DND-41 (cell line): ENCODE results near the gene NACC2.

Source experiments
- ATAC-seq: fragments of 200-7000 bp; cut with Tn5 transposase; 3 replicates; pipeline ENCODE4 v1.9.1; 2021; ENCODE audit warnings: low read depth; ENCODE audit not compliant: insufficient read depth
- DNase-seq: peaks from one replicate; pipeline ENCODE4 v3.0.0-alpha.2; 2020
- H2AFZ ChIP-seq: 2 replicates; pipeline ENCODE4 v1.6.0; 2012; ENCODE audit warnings: low read depth, low read length
- H3K27ac ChIP-seq: 2 replicates; pipeline ENCODE4 v1.5.1; 2012; ENCODE audit warnings: low read length, inconsistent platforms
- H3K27me3 ChIP-seq: fragments of 200-600 bp; sonication (generic); 2 replicates; pipeline ENCODE4 v1.6.0; 2012; ENCODE audit warnings: low read length, mild to moderate bottlenecking, inconsistent platforms; ENCODE audit not compliant: insufficient read depth, poor library complexity
- H3K36me3 ChIP-seq: 2 replicates; pipeline ENCODE4 v1.5.1; 2012; ENCODE audit warnings: low read length, inconsistent platforms; ENCODE audit not compliant: insufficient read depth
- H3K4me1 ChIP-seq: 2 replicates; pipeline ENCODE4 v1.5.1; 2012; ENCODE audit warnings: mild to moderate bottlenecking, low read length; ENCODE audit not compliant: insufficient read depth
- H3K4me2 ChIP-seq: 2 replicates; pipeline ENCODE4 v1.6.0; 2012; ENCODE audit warnings: mild to moderate bottlenecking, moderate library complexity, low read length, inconsistent platforms; ENCODE audit not compliant: insufficient read depth
- H3K4me3 ChIP-seq, 2 experiments: fragments of 200-600 bp in 1 of 2; shearing (Covaris generic) in 1 of 2; 2 replicates each; pipeline ENCODE4 v1.5.1; 2012 to 2016; ENCODE audit warnings: inconsistent platforms in 2 of 2, low read length in 2 of 2, mild to moderate bottlenecking in 2 of 2, low read depth in 1 of 2, moderate library complexity in 1 of 2
- H3K79me2 ChIP-seq: 2 replicates; pipeline ENCODE4 v1.6.0; 2012; ENCODE audit warnings: low read length, inconsistent platforms; ENCODE audit not compliant: insufficient read depth
- H3K9ac ChIP-seq: 2 replicates; pipeline ENCODE4 v1.6.0; 2012; ENCODE audit warnings: low read depth, mild to moderate bottlenecking, inconsistent platforms, low read length, moderate library complexity
- H3K9me3 ChIP-seq: 2 replicates; pipeline ENCODE4 v1.5.1; 2012; ENCODE audit warnings: low read length, moderate library complexity, mild to moderate bottlenecking, inconsistent platforms; ENCODE audit not compliant: insufficient read depth, severe bottlenecking
- H4K20me1 ChIP-seq: 2 replicates; pipeline ENCODE4 v1.6.0; 2012; ENCODE audit warnings: low read length; ENCODE audit not compliant: insufficient read depth
- CTCF ChIP-seq: IDR thresholded peaks from 2 replicates; pipeline ENCODE4 v1.5.1; 2012; ENCODE audit warnings: borderline replicate concordance, low read length, moderate library complexity, mild to moderate bottlenecking; ENCODE audit not compliant: poor library complexity, severe bottlenecking; ENCODE audit errors: extremely low read depth
- EZH2 ChIP-seq: IDR thresholded peaks from 3 replicates; pipeline ENCODE4 v1.6.1; 2012; ENCODE audit warnings: borderline replicate concordance, low read depth, mild to moderate bottlenecking, moderate library complexity, low read length, inconsistent platforms; ENCODE audit not compliant: severe bottlenecking

Gene NACC2

GRCh38 chr9:136054146-136054545, 40.9 kb downstream of the NACC2 start:
- H3K27ac ChIP-seq = no peak overlapping the region
- no peaks in the 10 kb centered on the region for H3K4me1 ChIP-seq
- no peak overlapping the region for H3K4me3 ChIP-seq
- no peak for DNase-seq
- no peaks in the 10 kb centered on the region for H4K20me1 ChIP-seq
- H3K9me3 ChIP-seq = no peaks in the 10 kb centered on the region
- H2AFZ ChIP-seq = no peak overlapping the region
- no peaks in the 10 kb centered on the region for H3K79me2 ChIP-seq
- no peaks in the 10 kb centered on the region for H3K36me3 ChIP-seq
- no peak for TF ChIP-seq EZH2
- H3K4me2 ChIP-seq = no peak overlapping the region
- H3K9ac ChIP-seq = no peak overlapping the region
- H3K27me3 ChIP-seq = no peaks in the 10 kb centered on the region
- ATAC-seq = no peak

- no peak for ATAC-seq
- Histone ChIP-seq H3K9me3 (no peaks in the 10 kb centered on the region), H3K4me1 (no peaks in the 10 kb centered on the region), H3K79me2 (no peaks in the 10 kb centered on the region), H2AFZ (no peak overlapping the region), H3K36me3 (no peaks in the 10 kb centered on the region), H3K4me2 (no peak overlapping the region), H4K20me1 (no peaks in the 10 kb centered on the region), H3K27ac (no peak overlapping the region), H3K4me3 (no peak overlapping the region), H3K9ac (no peak overlapping the region), H3K27me3 (no peaks in the 10 kb centered on the region)
- DNase-seq = no peak
- TF ChIP-seq CTCF (no peak), EZH2 (no peak)
Observed at GRCh38 chr9:136053757-136054142, 41.3 kb downstream of the NACC2 start.

- Histone ChIP-seq H3K79me2 (no peaks in the 10 kb centered on the region), H4K20me1 (no peaks in the 10 kb centered on the region), H3K36me3 (no peaks in the 10 kb centered on the region), H2AFZ (no peak overlapping the region), H3K4me3 (no peak overlapping the region), H3K27me3 (no peaks in the 10 kb centered on the region), H3K27ac (no peak overlapping the region), H3K4me1 (no peaks in the 10 kb centered on the region), H3K4me2 (no peak overlapping the region), H3K9ac (no peak overlapping the region), H3K9me3 (no peaks in the 10 kb centered on the region)
- ATAC-seq (no peak), DNase-seq (no peak)
- no peak for TF ChIP-seq EZH2
Observed at GRCh38 chr9:136052991-136053756, 41.9 kb downstream of the NACC2 start.

- DNase-seq = no peak
- Histone ChIP-seq H3K27me3 (no peaks in the 10 kb centered on the region), H3K4me3 (no peak overlapping the region), H3K4me2 (no peak overlapping the region), H3K9ac (no peak overlapping the region), H3K4me1 (no peaks in the 10 kb centered on the region), H3K79me2 (no peaks in the 10 kb centered on the region), H3K36me3 (no peaks in the 10 kb centered on the region), H3K9me3 (no peaks in the 10 kb centered on the region), H3K27ac (no peak overlapping the region), H2AFZ (no peak overlapping the region), H4K20me1 (no peaks in the 10 kb centered on the region)
- no peak for ATAC-seq
- TF ChIP-seq CTCF (no peak), EZH2 (no peak)
Observed at GRCh38 chr9:136052472-136052880, 42.6 kb downstream of the NACC2 start.
